HepG2 (cell line): ENCODE results near the gene UQCR11. TPM values are rescaled to one million over a fixed set of nuclear protein-coding genes. Genes with fewer than 3 reads are reported as not detected.
"Not testable (repeated sequence)": the region's sequence is repeated elsewhere in the genome, so short reads cannot be mapped to it uniquely, and the experiment has no call there.

Experiments used
- ATAC-seq: fragments of 200-7000 bp; cut with Tn5 transposase; 3 replicates; pipeline ENCODE4 v1.9.1; 2020; ENCODE audit warnings: mild to moderate bottlenecking, moderate library complexity
- BruUV-seq: library from RNA; stranded (reverse); fragments of 400-500 nt; replicated peaks from 2 replicates; lab custom pipeline; 2021; lab: Mats Ljungman, UMichigan
- CTCF ChIA-PET: fragments of 300-600 bp; formaldehyde crosslinking; extraction: SDS; loops from one replicate; lab custom pipeline; 2021; ENCODE audit warnings: low total read pairs, inconsistent platforms, low intra/inter-chr PET ratio; lab: Yijun Ruan, JAX
- POLR2A ChIA-PET: fragments of 350-600 bp; sonication (Branson Sonifier 250); formaldehyde crosslinking; loops from one replicate; lab custom pipeline; 2020; ENCODE audit warnings: antibody characterized with exemption, inconsistent platforms; lab: Yijun Ruan, JAX
- DNase-seq: peaks from one replicate; pipeline ENCODE4 v3.0.0-alpha.2; 2015; ENCODE audit warnings: low spot score
- FAIRE-seq: peaks from 3 replicates; lab custom pipeline; 2011; peaks lifted over from hg19 to GRCh38; lab: Jason Lieb, UNC
- H2AFZ ChIP-seq: one replicate; pipeline ENCODE4 v1.6.1; 2011; ENCODE audit warnings: low read length, inconsistent platforms
- H3K27ac ChIP-seq: fragments of 300-600 bp; 3 replicates; pipeline ENCODE4 v1.8.0; 2011; ENCODE audit warnings: mixed run types, mild to moderate bottlenecking, mixed read lengths, low read length, inconsistent platforms; ENCODE audit not compliant: insufficient read depth; ENCODE audit errors: extremely low read length
- H3K27me3 ChIP-seq, 2 experiments: fragments of 200-600 bp in 1 of 2; 2 replicates in 1 of 2; 3 replicates in 1 of 2; pipeline versions ENCODE4 v1.6.0 to v1.8.0; 2011; ENCODE audit warnings: low read length in 2 of 2, mild to moderate bottlenecking in 2 of 2, moderate library complexity in 2 of 2, inconsistent platforms in 1 of 2; ENCODE audit not compliant: insufficient read depth in 2 of 2, control insufficient read depth in 1 of 2
- H3K36me3 ChIP-seq, 2 experiments: fragments of 200-600 bp in 1 of 2; replicated peaks in 1 of 2; 2 replicates in 1 of 2; 3 replicates in 1 of 2; pipeline versions ENCODE4 v1.5.1 to v1.8.0; 2011; ENCODE audit warnings: low read length in 2 of 2, inconsistent platforms in 1 of 2; ENCODE audit not compliant: insufficient read depth in 2 of 2, control insufficient read depth in 1 of 2
- H3K4me1 ChIP-seq: 2 replicates; pipeline ENCODE4 v1.5.1; 2012; ENCODE audit warnings: low read length, inconsistent platforms; ENCODE audit not compliant: insufficient read depth
- H3K4me2 ChIP-seq: 2 replicates; pipeline ENCODE4 v1.6.0; 2011; ENCODE audit warnings: low read depth, low read length, inconsistent platforms
- H3K4me3 ChIP-seq, 3 experiments: fragments of 200-600 bp in 1 of 3; sonication (generic), shearing (Covaris generic) in 1 of 3; replicated peaks in 1 of 3; 2 replicates each; pipeline ENCODE4 v1.5.1; 2011 to 2016; ENCODE audit warnings: low read length in 3 of 3, inconsistent platforms in 2 of 3, low read depth in 2 of 3, mild to moderate bottlenecking in 2 of 3, control low read depth in 1 of 3, mixed read lengths in 1 of 3; ENCODE audit not compliant: insufficient read depth in 1 of 3
- H3K79me2 ChIP-seq: one replicate; pipeline ENCODE4 v1.6.1; 2011; ENCODE audit warnings: low read length, inconsistent platforms; ENCODE audit not compliant: insufficient read depth
- H3K9ac ChIP-seq: 2 replicates; pipeline ENCODE4 v1.6.0; 2011; ENCODE audit warnings: mild to moderate bottlenecking, low read depth, low read length, inconsistent platforms; ENCODE audit not compliant: insufficient read depth
- H3K9me3 ChIP-seq: 2 replicates; pipeline ENCODE4 v1.5.1; 2012; ENCODE audit warnings: mild to moderate bottlenecking, low read length
- H4K20me1 ChIP-seq: 2 replicates; pipeline ENCODE4 v1.6.0; 2011; ENCODE audit warnings: inconsistent platforms, mild to moderate bottlenecking, low read length, moderate library complexity; ENCODE audit not compliant: insufficient read depth
- AGO2 ChIP-seq: fragments of 200-400 bp; formaldehyde crosslinking; optimal IDR thresholded peaks from 2 replicates; pipeline ENCODE3; 2017; ENCODE audit warnings: mild to moderate bottlenecking, low read depth, low read length, moderate library complexity
- ZNF407 ChIP-seq: sonication (generic); formaldehyde crosslinking; IDR thresholded peaks from one replicate; pipeline ENCODE4 v1.5.1; 2020; ENCODE audit warnings: mild to moderate bottlenecking, missing genetic modification reagents; ENCODE audit errors: not compliant biosample characterization
- WGBS: methylation state at CpG from one replicate; pipeline ENCODE4 v1.1.6; 2017; ENCODE audit warnings: low lambda C conversion rate; 5-methylcytosine and 5-hydroxymethylcytosine counted together
- in situ Hi-C: cut with HindIII; loops from 2 replicates; pipeline ENCODE4 v1.10.0; 2017; ENCODE audit warnings: low pct_unique_long_range_greater_than_20kb; ENCODE audit not compliant: extremely low pct_ligation_motif_present
- intact Hi-C: fragments of 100-400 bp; cut with micrococcal nuclease; formaldehyde crosslinking; loops from one replicate; pipeline ENCODE4 v1.10.0; 2022; ENCODE audit not compliant: unreplicated experiment
- polyA plus RNA-seq, 8 experiments: library from polyadenylated mRNA; depleted of rRNA in 3 of 8; stranded (reverse) in 7 of 8; unstranded in 1 of 8; fragments of >200 nt; fragmentation: Illumina TruSeq in 4 of 8; extraction: Trizol in 4 of 8; gene quantifications; 2 replicates each; pipeline versions ENCODE4 v1.2.1 to v1.2.3, GENCODE V29; 2011 to 2016; ENCODE audit warnings: low read depth in 4 of 8, missing spikeins in 1 of 8, mixed read lengths in 1 of 8; ENCODE audit not compliant: insufficient read depth in 1 of 8
- total RNA-seq, 5 experiments: library from RNA; depleted of rRNA; stranded (reverse); fragments of >200 nt; fragmentation: Illumina TruSeq; extraction: Trizol; gene quantifications; 2 replicates each; pipeline ENCODE4 v1.2.3, GENCODE V29; 2016; ENCODE audit warnings: low read depth in 1 of 5

Gene UQCR11
- total and polyA plus RNA-seq, 2 of the 13 experiments (the other 11 are each of a cell fraction or from before 2014, with no cell fraction given): 125 to 214 TPM

GRCh38 chr19:1644070-1644469 lies 38.8 kb upstream of the UQCR11 start:
- no peak for FAIRE-seq
- BruUV-seq: no TSS peak
- Histone ChIP-seq H3K9me3 (no peaks in the 10 kb centered on the region), H3K9ac (no peak overlapping the region), H3K4me2 (no peak overlapping the region), H2AFZ (no peak overlapping the region), H4K20me1 (no peaks in the 10 kb centered on the region), H3K36me3 (peaks cover 5 to 45% of the 10 kb centered on the region in 2 experiments; a peak in 4 of 5 replicates), H3K27me3 (no peaks in the 10 kb centered on the region), H3K27ac (no peak overlapping the region), H3K4me3 (no peak overlapping the region), H3K79me2 (no peaks in the 10 kb centered on the region), H3K4me1 (no peaks in the 10 kb centered on the region)
- in situ Hi-C loops (no loop called here), intact Hi-C loops (no loop called here)
- DNase-seq: no peak
- ChIA-PET CTCF (no interaction called here), POLR2A (no interaction called here)
- ATAC-seq: no peak
- WGBS: 96% methylated on average over 15 of the region's 16 CpGs
- TF ChIP-seq AGO2 (peak; percentile 62), ZNF407 (CRISPR knock-in tag) (no peak)

GRCh38 chr19:1640893-1641448 lies 35.7 kb upstream of the UQCR11 start:
- intact Hi-C loops, H3K4me3 ChIP-seq, FAIRE-seq, POLR2A ChIA-PET, H3K4me1 ChIP-seq, DNase-seq, H3K4me2 ChIP-seq, H3K9me3 ChIP-seq, H2AFZ ChIP-seq, CTCF ChIA-PET, ATAC-seq, BruUV-seq, H3K27me3 ChIP-seq, in situ Hi-C loops, H3K9ac ChIP-seq, H3K27ac ChIP-seq, H4K20me1 ChIP-seq: not testable (repeated sequence)
- H3K36me3 ChIP-seq: peaks cover 4 to 46% of the 10 kb centered on the region in 2 experiments; a peak in 4 of 5 replicates
- WGBS: 97% methylated on average over 10 of the region's 10 CpGs
- H3K79me2 ChIP-seq: peaks cover 16% of the 10 kb centered on the region
